ENCODE results near the gene PLEKHA1. TPM values are rescaled to one million over a fixed set of nuclear protein-coding genes. Genes with fewer than 3 reads are reported as not detected.

PLEKHA1 gene
- total and polyA plus RNA-seq, 2 experiments from 2014 or later: 25.8 to 36.6 TPM

DNA sequence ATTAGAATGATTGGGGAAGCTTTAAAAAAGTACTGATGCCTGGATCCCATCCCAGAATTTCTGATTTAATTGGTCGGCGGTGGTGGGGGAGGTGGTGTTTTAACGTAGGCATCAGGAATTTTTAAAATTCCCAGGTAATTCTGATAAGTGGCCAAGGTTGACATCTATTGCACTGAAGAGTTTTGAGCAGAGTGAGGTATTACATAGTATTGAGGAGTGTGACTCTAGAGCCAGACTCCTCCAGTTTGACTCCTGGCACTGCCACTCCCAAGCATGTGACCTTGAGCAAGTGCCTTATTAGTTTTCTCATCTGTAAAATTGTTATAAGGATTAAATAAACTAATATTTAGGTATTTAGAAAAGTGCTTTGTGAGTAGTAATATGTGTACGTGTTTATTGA lies 6.2 kb downstream of the PLEKHA1 start:
- H3K27ac Mint-ChIP-seq: no peak overlapping the region
- peaks cover 12% of the 10 kb centered on the region; the same call in 1 of the 2 replicates for H3K4me1 ChIP-seq (ENCODE audit: insufficient read depth)
- H2AFZ ChIP-seq: no peak overlapping the region
- no peak overlapping the region for H3K4me3 Mint-ChIP-seq
- H3K4me2 ChIP-seq: no peak overlapping the region
- no peaks in the 10 kb centered on the region for H3K36me3 ChIP-seq (ENCODE audit: insufficient read depth)
- H3K79me2 ChIP-seq (replicated peaks; ENCODE audit: insufficient read depth): peaks cover 90% of the 10 kb centered on the region
- no peak for ATAC-seq
- no peak overlapping the region for H3K4me3 ChIP-seq
- peaks cover 8% of the 10 kb centered on the region for H3K4me1 Mint-ChIP-seq
- no peaks in the 10 kb centered on the region for H3K27me3 ChIP-seq (ENCODE audit: insufficient read depth)
- no peak overlapping the region for H3K27ac ChIP-seq (ENCODE audit: low read depth)
- no peak for DNase-seq (ENCODE audit: low spot score)
- no peaks in the 10 kb centered on the region for H3K9me2 ChIP-seq (ENCODE audit: insufficient read depth)
- peaks cover 2% of the 10 kb centered on the region for H3K27me3 Mint-ChIP-seq (ENCODE audit: insufficient read depth, low read depth, poor library complexity)
- no peaks in the 10 kb centered on the region; the same call in 2 of the 3 replicates for H3K9me3 Mint-ChIP-seq
- peaks cover 9% of the 10 kb centered on the region; the same call in 2 of the 3 replicates for H3K36me3 Mint-ChIP-seq (ENCODE audit: low read depth)
- peaks cover 18% of the 10 kb centered on the region for H4K20me1 ChIP-seq (replicated peaks; ENCODE audit: insufficient read depth)
- TF ChIP-seq, protein P1, sequence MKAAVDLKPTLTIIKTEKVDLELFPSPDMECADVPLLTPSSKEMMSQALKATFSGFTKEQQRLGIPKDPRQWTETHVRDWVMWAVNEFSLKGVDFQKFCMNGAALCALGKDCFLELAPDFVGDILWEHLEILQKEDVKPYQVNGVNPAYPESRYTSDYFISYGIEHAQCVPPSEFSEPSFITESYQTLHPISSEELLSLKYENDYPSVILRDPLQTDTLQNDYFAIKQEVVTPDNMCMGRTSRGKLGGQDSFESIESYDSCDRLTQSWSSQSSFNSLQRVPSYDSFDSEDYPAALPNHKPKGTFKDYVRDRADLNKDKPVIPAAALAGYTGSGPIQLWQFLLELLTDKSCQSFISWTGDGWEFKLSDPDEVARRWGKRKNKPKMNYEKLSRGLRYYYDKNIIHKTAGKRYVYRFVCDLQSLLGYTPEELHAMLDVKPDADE (IDR thresholded peaks at IDR 0.05): no peak
- TF ChIP-seq, protein P2, sequence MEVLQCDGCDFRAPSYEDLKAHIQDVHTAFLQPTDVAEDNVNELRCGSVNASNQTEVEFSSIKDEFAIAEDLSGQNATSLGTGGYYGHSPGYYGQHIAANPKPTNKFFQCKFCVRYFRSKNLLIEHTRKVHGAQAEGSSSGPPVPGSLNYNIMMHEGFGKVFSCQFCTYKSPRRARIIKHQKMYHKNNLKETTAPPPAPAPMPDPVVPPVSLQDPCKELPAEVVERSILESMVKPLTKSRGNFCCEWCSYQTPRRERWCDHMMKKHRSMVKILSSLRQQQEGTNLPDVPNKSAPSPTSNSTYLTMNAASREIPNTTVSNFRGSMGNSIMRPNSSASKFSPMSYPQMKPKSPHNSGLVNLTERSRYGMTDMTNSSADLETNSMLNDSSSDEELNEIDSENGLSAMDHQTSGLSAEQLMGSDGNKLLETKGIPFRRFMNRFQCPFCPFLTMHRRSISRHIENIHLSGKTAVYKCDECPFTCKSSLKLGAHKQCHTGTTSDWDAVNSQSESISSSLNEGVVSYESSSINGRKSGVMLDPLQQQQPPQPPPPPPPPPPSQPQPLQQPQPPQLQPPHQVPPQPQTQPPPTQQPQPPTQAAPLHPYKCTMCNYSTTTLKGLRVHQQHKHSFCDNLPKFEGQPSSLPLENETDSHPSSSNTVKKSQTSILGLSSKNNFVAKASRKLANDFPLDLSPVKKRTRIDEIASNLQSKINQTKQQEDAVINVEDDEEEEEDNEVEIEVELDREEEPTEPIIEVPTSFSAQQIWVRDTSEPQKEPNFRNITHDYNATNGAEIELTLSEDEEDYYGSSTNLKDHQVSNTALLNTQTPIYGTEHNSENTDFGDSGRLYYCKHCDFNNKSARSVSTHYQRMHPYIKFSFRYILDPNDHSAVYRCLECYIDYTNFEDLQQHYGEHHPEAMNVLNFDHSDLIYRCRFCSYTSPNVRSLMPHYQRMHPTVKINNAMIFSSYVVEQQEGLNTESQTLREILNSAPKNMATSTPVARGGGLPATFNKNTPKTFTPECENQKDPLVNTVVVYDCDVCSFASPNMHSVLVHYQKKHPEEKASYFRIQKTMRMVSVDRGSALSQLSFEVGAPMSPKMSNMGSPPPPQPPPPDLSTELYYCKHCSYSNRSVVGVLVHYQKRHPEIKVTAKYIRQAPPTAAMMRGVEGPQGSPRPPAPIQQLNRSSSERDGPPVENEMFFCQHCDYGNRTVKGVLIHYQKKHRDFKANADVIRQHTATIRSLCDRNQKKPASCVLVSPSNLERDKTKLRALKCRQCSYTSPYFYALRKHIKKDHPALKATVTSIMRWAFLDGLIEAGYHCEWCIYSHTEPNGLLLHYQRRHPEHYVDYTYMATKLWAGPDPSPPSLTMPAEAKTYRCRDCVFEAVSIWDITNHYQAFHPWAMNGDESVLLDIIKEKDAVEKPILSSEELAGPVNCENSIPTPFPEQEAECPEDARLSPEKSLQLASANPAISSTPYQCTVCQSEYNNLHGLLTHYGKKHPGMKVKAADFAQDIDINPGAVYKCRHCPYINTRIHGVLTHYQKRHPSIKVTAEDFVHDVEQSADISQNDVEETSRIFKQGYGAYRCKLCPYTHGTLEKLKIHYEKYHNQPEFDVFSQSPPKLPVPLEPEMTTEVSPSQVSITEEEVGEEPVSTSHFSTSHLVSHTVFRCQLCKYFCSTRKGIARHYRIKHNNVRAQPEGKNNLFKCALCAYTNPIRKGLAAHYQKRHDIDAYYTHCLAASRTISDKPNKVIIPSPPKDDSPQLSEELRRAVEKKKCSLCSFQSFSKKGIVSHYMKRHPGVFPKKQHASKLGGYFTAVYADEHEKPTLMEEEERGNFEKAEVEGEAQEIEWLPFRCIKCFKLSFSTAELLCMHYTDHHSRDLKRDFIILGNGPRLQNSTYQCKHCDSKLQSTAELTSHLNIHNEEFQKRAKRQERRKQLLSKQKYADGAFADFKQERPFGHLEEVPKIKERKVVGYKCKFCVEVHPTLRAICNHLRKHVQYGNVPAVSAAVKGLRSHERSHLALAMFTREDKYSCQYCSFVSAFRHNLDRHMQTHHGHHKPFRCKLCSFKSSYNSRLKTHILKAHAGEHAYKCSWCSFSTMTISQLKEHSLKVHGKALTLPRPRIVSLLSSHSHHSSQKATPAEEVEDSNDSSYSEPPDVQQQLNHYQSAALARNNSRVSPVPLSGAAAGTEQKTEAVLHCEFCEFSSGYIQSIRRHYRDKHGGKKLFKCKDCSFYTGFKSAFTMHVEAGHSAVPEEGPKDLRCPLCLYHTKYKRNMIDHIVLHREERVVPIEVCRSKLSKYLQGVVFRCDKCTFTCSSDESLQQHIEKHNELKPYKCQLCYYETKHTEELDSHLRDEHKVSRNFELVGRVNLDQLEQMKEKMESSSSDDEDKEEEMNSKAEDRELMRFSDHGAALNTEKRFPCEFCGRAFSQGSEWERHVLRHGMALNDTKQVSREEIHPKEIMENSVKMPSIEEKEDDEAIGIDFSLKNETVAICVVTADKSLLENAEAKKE (CRISPR knock-in tag; IDR thresholded peaks at IDR 0.05): no peak
- TF ChIP-seq, protein P3, sequence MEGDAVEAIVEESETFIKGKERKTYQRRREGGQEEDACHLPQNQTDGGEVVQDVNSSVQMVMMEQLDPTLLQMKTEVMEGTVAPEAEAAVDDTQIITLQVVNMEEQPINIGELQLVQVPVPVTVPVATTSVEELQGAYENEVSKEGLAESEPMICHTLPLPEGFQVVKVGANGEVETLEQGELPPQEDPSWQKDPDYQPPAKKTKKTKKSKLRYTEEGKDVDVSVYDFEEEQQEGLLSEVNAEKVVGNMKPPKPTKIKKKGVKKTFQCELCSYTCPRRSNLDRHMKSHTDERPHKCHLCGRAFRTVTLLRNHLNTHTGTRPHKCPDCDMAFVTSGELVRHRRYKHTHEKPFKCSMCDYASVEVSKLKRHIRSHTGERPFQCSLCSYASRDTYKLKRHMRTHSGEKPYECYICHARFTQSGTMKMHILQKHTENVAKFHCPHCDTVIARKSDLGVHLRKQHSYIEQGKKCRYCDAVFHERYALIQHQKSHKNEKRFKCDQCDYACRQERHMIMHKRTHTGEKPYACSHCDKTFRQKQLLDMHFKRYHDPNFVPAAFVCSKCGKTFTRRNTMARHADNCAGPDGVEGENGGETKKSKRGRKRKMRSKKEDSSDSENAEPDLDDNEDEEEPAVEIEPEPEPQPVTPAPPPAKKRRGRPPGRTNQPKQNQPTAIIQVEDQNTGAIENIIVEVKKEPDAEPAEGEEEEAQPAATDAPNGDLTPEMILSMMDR (conservative IDR thresholded peaks at IDR 0.05; ENCODE audit: low read depth in 2 of 2): no peak
- no peak for TF ChIP-seq STAT1 (IDR thresholded peaks at IDR 0.05; ENCODE audit: unreplicated experiment)
- no peaks in the 10 kb centered on the region for H3F3A ChIP-seq (replicated peaks; ENCODE audit: low read depth)
